Activated CD4-positive, alpha-beta T cell treated with anti-CD3 and anti-CD28 coated beads, Interleukin-2, Interleukin-6, amounts not matched to agents 100 ng/mL and 50 ng/mL, durations not matched to agents 16 hours and 8 hours (primary cell): Measurements from ENCODE around the gene LINGO4.
"Not testable (repeated sequence)": the region's sequence is repeated elsewhere in the genome, so short reads cannot be mapped to it uniquely, and the experiment has no call there.

Source experiments
- DNase-seq: peaks from one replicate; pipeline ENCODE4 v3.0.0-alpha.2; 2020

Gene LINGO4

DNA sequence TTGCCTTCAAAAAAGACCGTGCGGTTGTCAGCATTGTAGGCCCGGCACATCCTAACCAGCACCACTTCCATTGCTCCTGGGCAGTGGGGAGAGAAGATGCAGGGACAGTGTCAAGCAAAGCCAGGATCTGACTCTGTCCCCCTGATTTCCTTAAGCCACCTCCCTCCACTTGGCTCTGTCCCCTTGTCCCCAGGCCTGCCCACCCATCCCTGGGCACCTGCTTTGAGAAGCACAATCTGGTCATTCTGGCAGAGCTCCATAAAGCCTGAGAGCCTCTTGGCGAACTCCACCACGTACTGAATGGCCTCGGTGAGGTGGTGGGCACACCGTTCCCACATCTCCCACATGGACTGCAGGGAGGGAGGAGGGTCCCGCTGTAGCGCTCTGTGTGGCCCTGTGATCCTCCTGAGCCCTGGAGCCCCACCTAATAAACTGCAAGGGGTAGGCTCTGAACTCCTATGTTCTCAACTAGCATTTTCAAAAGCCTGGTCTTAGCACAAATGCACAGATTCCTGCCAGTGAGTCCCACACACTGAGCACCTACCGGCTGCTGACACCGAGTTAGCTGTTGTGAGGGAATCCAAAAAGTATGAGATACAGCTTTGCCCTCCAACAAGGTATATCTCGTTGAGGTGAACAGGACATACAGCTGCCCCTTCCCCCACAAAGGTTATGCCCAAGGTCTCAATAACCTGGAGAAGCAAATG is 8.2 kb upstream of the LINGO4 start:
- DNase-seq: no peak

DNA sequence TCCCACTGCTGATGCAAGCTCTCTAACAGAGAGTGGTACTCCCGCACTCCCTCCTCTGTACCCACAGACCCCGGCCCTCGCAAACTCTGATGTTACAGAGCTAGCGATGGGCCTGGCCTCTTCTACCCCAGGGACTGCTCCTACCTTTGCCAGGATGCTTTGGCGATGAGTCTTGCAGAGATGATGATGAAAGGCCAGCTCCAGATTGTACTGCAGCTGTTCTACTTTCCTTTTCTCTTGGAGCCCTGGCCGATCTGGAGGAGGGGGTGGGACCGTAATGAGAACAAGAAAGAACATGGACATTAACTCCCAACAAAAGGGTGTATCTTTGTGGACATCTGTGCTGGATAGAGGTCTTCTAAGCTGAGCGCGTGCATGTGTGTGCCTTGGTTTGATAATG is 6.0 kb upstream of the LINGO4 start:
- DNase-seq: no peak

DNA sequence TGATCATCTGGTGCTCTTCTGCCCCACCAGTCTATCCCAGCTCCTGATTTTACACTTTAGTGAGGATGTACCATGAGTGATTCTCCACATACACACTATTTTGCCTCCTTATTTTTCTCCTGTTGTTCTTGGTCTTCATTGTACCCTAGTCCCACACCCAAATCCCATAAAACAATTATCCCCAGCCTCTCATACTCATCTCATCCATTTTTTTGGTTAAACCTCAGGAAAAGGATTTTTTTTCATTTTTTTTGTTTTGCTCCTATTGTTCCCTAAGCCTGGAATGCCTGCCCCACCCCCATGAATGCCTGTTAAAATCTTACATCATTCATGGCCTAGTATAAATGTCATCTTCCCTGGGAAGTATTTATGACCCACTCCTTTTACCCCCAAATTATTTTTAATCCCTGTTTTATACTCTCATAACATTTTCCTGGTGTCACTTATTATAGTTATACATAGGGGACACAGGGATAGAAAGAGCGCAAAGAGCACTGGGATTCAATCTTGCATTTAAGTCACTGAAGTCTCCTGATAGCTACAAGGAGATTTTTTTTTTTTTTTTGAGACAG is 4.9 kb upstream of the LINGO4 start:
- DNase-seq: no peak

DNA sequence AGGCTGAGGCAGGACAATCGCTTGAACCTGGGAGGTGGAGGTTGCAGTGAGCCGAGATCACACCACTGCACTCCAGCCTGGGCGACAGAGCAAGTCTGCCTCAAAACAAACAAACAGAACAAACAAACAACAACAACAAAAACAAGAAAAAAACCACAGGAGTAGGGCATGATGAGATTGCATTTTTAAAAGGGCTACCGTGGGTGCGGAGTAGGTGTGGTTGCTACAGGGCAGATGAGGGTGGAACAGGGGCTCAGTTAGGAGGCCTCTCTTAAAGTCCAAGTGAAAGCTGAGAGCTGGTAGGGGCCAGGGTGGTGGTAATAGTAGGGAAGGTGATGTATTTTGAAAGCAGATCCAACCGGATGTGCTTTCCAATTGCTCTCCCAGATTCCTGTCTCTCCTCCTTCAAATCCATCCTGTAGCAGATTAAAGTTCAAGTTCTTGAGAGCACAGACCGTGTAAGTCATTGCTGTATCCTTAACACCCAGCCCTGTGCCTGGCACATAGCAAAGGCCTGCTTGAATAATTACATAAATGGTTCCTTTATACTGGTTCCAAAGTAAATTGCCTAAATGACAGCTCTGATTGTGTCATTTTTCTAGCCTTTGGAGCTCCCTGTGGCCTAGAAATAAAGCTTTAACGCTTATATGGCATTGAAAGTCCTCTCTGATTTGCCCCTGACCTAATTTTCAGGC is 4.2 kb upstream of the LINGO4 start:
- no peak for DNase-seq

DNA sequence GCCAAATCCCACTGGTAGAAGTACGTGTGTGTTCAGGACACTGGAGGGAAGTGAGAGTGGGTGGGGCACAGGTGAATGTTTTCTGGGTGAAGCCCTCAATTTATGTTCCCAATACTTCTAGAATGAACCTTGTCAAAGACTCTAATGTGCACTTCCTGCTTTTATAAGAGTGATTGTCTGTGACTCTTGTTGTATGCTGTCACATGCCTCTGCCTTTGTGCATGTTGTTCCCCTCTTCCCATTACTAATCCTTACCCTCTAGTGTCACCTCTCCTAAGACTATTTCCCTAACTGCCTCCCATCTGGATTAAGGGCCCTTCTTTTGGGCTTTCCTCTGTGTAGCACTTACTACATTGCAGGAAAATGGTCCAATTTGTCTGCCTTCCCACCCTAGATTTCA is 2.5 kb upstream of the LINGO4 start:
- DNase-seq: no peak

DNA sequence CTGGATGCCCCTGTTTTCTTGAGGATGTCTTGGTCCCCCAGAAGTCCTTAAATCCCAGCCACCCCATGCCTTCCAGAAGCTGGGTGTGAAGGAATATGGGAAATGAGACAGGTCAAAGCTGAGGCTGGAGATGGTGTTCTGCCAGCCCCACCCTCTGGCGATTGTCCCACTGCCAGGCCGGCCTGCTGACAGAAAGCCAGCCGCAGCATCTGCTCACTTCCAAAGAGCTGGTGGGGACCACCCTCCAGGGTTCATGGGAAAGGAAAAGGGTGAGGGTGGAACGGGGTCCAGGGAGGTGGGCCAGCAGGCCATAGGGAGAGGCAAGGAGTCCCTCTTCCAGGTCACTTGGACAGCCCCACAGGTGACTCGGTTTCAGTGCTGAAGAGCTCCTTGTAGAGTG is 1.9 kb upstream of the LINGO4 start:
- DNase-seq: no peak

DNA sequence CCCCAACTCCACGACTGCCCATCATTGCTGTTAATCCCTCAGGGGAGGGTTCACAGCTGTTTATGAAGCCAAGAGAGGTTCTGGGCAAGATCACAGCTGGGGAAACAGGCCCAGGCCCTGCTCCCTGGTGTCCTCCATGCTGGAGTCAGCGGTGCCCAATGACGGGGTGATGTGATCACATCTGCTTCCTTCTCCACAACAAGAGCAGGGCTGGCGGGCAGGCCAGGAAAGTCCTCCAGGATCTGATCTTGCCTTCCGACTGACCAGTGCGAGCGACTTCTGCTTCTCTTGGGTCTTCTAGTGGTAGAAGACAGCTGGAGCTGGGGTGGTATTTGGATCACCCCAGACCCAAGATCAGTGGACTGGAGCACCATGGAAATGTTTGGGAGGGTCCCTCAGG is 951 bp upstream of the LINGO4 start:
- no peak for DNase-seq

DNA sequence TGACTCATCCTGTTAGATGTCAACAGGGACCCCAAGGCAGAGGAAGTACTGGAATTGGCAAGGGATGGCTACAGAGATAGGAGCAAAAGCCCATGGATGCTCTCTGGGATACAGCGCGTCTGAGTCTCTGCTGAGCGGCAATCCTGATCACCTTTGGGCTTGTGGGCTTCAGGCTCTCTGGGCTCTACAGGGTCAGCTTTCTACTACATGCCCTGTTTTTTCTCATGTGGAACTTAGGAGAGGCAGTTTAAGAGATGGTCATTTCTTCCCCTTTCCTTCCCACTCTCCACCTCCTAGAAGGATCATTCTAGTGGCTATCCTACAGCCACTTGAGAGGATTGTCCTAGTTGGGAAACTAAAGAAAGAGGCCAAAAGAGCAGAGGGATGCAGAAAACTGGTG is 1.3 kb downstream of the LINGO4 start:
- no peak for DNase-seq

DNA sequence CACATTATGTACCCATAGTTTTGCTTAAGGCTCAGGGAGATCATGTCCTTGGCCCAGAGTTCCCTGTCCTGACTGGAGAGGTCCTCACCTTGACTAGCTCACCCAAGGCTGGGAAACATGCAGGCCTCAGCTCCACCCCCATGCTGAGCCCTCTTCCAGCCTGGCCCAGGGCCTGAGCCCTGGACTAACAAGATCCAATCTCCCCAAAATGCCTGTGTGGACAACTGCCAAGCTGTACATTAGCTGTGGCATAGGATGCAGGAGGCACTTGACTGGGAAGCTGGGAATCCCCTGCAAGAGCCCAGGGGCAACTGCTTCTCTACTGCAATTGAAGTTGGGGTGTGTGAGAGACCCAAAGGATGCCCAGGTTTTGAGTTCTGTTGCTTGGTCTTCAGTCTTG is 2.1 kb downstream of the LINGO4 start:
- no peak for DNase-seq

DNA sequence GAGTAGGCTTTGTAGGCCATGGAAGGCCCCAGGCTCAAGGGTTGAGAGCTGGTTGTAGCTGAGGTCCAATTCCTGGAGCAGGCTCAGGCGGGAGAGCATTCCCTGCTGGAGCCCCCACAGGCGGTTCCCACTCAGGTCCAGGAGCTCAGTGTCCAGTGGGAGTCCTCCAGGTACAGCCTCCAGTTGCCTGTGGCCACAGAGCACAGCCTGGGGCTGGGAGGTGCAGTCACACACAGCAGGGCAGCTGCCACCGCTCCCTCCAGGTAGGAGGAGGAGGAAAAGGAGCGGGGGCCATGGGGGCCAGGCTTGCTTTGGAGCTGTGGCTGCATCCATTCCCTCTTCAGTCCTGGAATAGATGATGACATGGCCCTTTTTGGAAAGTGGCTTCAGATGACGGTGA is 2.8 kb downstream of the LINGO4 start:
- DNase-seq: no peak

DNA sequence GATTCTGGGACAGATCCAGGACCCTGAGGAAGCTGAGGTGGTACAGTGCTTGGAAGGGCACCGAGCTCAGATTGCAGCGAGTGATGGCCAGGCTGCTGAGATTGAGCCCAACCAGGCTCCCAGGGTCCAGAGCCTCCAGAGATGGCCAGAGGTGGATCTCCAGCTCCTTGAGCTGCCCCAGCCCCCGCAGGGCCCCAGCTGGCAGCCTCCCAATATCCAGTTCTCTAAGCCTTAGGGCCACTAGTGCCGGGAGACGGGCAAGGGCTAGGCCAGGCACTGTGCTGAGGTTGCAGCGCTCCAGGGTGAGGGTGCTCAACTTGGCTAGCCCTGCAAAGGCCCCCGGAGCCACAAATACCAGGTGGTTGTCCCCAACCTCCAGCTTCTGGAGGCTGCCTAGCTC is 3.4 kb downstream of the LINGO4 start:
- no peak for DNase-seq

DNA sequence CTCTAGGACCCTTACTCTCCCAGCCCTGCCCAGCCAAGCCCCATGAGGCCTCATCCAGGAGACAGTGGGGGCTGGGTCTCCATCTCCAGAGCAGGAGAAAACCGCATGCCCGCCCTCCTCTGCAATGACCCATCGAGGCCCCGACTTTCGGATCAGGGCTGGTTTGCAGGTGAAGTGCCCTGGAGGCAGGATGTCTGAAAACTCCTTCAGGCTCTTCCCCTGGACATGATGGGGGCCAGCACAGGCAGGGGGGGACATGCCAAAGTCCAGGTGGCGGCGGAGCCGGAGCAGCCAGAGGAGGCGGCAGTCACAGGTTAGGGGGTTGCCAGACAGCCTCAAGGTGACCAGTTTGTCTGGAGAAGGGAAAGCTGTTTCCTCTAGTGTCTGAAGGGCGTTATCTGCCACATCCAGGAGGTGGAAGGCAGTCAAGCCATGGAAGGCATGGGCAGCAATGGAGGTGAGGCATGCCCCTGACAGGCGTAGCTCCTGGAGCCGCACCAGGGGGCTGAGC is 3.9 kb downstream of the LINGO4 start:
- no peak for DNase-seq

DNA sequence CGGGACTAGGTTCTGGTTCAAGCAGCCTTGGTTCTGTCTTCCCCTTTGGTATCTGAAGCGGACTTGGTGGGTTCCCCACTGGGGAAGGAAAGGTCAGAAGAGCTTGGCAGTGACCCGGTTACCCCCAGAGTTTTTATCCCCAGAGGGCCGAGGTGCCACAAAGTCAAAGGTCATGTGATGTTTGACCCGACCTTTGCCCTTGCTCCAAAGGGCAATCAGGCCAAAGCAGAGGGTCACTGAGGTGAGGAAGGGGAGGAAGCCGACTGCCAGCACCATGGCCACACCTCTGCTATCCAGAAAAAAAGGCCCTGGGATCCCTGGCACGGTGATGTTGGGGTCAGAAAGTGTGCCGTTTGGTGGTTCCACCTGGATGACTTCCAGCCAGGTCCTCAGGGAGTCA is 4.4 kb downstream of the LINGO4 start:
- DNase-seq: no peak

DNA sequence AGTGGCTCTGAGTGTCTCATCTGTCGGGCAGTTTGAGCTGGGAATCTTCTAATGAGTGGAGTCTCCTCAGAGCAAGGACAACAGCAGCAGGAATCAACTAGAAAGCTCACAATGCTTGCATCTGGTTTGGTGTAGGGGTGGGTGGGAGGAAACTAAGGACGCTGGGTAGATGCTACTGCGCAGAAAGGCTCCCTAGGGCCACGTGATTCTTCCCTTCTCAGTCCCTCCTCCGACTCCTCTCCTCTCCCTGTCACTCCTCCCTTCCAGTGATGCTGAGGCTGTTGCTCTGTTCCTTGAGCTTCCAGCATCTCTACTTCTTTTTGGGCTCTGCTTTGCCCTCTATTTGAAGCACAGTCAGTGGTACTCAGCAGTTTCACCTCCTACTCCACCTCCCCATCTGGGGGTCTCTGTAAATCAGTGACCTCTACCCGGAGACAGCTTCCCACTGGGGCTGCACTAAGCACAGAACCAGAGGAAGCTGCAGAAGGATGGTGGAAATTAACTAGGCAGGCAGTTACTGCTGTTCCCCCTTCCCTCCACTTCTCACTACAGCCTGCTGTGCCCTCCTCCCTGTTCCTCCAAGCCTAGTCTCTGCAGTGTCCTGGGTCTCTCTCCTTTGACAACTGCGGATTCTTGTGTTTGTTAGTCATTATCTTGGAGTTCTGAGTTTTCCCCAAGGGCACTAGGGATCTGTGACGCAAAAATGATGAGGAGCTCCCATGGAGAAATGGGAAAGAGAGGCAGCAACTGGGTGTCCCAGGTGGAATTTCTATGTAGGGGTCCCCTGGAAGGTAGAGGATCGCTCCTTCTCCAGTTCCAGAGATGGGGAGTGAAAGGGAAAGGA is 5.8 kb downstream of the LINGO4 start:
- DNase-seq: no peak

DNA sequence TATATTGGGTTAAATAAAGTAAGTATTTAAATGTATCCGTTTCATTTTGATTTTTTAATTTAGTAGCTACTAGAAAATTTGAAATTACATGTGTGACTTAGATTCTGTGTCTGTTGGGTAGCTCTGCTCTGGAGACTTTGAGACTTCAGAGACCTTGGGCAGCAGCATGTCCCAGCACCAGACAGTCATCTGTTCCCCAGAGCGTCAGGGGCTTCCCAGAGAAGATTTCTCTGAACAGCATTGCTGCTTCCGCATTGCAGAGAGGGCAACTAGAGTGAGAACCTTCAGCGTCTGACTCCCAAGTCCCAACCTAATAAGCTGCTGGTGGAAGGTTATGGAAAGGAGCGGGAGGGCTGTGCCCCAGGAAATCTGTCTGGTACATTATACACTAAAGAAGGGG is 6.6 kb downstream of the LINGO4 start:
- no peak for DNase-seq

DNA sequence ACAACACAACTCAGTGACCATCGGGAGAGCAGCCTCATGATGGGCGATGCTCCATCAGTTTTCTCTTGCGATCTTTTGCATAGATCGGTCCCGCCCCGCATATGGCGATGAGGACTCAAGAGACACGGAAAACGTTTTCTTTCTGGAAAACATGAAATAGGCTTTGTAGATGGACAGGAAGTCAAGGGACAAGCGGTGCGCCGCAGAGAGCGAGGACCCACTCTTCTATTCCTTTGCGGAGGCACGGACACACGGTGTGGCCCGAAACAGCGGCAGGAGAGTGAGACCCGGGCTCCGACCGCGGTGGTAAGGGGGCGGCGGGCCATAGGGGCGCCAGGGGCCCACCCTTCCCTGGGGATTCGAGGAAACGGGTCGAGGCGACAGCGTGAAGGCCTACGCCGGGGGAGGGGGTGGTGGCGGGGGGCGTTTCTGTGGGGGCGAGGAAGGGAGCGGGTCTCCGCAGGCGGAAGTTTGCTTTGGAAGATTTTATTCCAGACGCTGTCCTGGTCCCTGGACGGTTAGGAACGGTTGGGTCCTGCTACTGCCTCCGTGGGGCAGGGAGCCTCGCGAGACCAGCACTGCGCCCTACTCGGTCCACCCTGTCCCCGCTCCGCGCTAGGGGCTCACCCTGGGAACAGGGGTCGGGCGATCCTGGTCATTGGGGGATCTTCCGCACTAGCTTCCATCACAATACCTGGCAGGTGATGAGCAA is 14.1 kb downstream of the LINGO4 start:
- peak; percentile 15 for DNase-seq

DNA sequence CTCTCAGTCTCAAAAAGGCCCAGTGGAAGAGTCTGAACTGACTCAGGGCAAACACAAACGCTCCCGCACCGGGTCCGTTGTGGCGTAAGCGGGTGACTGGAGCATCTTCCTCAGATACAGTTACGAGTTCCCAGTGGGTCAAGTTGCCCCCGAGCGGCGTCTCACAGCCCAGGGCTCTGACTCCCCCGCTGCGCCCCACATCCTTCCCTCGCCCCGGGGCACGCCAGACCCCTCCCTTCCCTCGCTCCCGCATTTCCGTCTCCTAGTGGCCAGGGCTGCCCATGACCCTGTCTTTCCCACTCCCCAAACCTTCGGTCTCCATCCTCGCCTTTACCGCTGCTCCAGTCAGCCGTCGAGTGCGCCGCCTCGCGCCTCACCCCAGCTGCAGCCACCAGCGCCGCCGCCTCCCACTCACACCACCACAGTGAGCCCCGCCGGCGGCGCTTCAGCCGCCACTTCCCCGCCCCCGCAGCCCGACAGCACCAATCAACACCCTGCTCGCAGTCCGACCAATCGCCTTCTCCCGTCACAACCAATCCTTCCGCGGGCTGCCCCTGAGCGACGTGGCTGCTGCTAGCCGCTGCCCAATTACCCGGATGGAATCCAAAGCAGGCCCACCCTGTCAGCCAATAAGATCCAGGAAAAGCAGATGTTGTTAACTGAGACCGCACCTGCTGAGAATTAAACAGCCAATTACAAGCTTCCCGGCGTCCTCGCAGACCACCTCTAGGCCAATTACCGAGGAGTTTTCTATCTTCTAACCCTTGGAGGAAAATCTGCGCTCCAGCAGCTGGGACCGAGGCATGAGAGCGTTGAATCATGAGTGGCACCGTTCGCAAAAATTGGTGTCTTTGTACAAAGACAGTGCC is 14.9 kb downstream of the LINGO4 start, which contains the start of gene TDRKH:
TDRKH (minus strand) TSS at position 430 of the 869 bp plus-strand sequence. CDS start 7,478 bp downstream, outside the sequence.
- peak; percentile 99 for DNase-seq

DNA sequence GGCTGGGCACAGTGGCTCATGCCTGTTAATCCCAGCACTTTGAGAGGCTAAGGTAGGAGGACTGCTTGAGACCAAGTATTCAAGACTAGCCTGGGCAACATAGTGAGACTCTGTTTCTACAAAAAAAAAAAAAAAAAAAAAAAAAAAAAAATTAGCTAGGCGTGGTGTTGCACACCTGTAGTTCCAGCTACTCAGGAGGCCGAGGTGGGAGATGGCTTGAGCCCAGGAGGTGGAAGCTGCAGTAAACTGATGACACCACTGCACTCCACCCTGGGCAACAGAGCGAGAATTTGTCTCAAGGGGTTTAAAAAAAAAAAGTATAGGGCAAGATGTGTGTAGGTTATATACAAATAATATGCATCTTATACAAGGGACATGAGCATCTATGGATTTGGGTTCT is 17.5 kb downstream of the LINGO4 start:
- DNase-seq: no peak

DNA sequence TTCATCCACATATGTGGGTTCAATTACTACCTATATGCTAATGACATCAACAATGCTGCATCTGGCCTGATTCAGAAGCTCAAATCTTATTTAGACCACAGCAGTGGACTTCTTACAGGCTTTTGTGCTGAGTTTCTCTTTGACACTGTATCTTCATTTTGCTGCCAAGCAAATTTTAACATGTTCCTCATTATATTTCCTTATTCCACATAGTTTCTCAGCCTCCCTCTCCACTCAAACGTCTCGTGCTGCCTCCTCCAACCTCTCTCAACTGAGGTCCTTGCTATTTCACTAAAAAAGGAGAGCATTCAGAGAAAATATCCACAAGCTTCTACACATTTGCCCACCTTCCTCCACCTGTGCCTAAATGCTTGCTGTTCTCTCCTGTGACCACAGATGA is 21.4 kb downstream of the LINGO4 start:
- DNase-seq: no peak

DNA sequence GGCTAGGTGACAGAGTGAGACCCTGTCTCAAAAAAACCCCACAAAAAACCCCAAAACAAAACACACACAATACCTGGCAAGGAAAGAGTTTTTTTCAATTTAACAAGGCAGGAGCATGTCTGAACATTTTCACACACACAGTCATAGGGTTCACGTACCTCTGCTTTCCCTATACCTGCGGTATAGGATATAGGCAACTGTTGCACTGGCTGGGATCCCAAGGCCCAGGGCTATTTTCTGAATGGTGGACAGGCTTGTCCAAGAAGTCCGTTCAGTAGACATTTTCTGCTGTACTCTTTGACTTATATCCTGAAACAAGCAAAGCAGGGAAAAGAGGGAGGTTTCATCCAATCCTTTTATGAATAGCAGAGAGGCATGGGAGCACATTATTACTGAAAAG is 22.5 kb downstream of the LINGO4 start:
- DNase-seq: no peak

DNA sequence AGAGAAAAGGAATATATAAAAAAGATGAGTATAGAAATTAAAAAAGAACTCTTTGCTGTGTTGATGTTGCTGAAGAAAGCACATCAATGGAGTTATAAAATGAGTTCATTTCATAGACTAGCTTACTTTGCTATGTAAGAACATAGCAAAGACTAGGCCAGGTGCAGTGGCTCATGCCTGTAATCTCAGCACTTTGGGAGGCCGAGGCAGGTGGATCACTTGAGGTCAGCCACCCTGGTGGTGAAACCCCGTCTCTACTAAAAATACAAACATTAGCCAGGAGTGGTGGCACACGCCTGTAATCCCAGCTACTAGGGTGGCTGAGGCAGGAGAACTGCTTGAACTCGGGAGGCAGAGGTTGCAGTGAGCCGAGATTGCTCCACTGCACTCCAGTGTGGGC is 23.2 kb downstream of the LINGO4 start:
- DNase-seq: not testable (repeated sequence)

DNA sequence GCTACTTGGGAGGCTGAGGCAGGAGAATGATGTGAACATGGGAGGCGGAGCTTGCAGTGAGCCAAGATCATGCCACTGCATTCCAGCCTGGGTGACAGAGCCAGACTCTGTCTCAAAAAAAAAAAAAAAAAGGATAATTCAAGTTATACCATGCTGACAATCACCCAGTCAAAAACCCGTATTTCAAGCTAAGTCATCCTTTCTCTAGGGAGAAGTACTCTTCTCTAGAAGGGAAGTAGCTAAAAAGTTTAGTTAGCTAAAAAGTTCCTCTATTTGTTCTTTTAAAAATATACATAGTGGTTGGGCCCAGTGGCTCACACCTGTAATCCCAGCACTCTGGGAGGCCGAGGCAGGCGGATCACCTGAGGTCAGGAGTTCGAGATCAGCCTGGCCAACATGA is 24.5 kb downstream of the LINGO4 start:
- DNase-seq: not testable (repeated sequence)
